ENCODE results near the gene HOXA4.

Gene HOXA4

GRCh38 chr7:27095050-27095896 lies 35.3 kb downstream of the HOXA4 start:
- no peak for DNase-seq (ENCODE audit: low read depth in 2 of 2, low spot score in 1 of 2)

GRCh38 chr7:27094304-27095049 lies 36.1 kb downstream of the HOXA4 start:
- DNase-seq (ENCODE audit: low read depth in 2 of 2, low spot score in 1 of 2) = no peak

GRCh38 chr7:27093184-27093895 lies 37.2 kb downstream of the HOXA4 start:
- no peak for DNase-seq (ENCODE audit: low read depth in 2 of 2, low spot score in 1 of 2)

- DNase-seq (ENCODE audit: low read depth in 2 of 2, low spot score in 1 of 2) = no peak
Measured at GRCh38 chr7:27092819-27093110, 37.8 kb downstream of the HOXA4 start.

- no peak for DNase-seq (ENCODE audit: low read depth in 2 of 2, low spot score in 1 of 2)
Measured at GRCh38 chr7:27091941-27092818, 38.4 kb downstream of the HOXA4 start.

- DNase-seq (ENCODE audit: low read depth in 2 of 2, low spot score in 1 of 2) = no peak
Measured at GRCh38 chr7:27091105-27091504, 39.5 kb downstream of the HOXA4 start.

GRCh38 chr7:27088002-27088922 lies 42.3 kb downstream of the HOXA4 start:
- DNase-seq (ENCODE audit: low read depth in 2 of 2, low spot score in 1 of 2) = no peak

- DNase-seq (ENCODE audit: low read depth in 2 of 2, low spot score in 1 of 2) = no peak
Measured at GRCh38 chr7:27083646-27084045, 46.9 kb downstream of the HOXA4 start.

- no peak for DNase-seq (ENCODE audit: low read depth in 2 of 2, low spot score in 1 of 2)
Measured at GRCh38 chr7:27082171-27082570, 48.4 kb downstream of the HOXA4 start.

- no peak for DNase-seq (ENCODE audit: low read depth in 2 of 2, low spot score in 1 of 2)
Measured at GRCh38 chr7:27080844-27081436, 49.6 kb downstream of the HOXA4 start.

- DNase-seq (ENCODE audit: low read depth in 2 of 2, low spot score in 1 of 2) = no peak
Measured at GRCh38 chr7:27079234-27079975, 51.2 kb downstream of the HOXA4 start.

- no peak for DNase-seq (ENCODE audit: low read depth in 2 of 2, low spot score in 1 of 2)
Measured at GRCh38 chr7:27078616-27079233, 51.8 kb downstream of the HOXA4 start.

Data from stimulated activated CD8-positive, alpha-beta memory T cell treated with anti-CD3 and anti-CD28 coated beads, Interleukin-4, amount 100 ng/mL, for 4 hours (primary cell).